Osteoblast (primary cell): ENCODE data around the gene ZNF12. TPM values are rescaled to one million over a fixed set of nuclear protein-coding genes. Genes with fewer than 3 reads are reported as not detected.

Source experiments
- DNase-seq: peaks from one replicate; pipeline ENCODE4 v3.0.0; 2011; ENCODE audit warnings: low spot score, mixed read lengths; ENCODE audit not compliant: insufficient read length; ENCODE audit errors: missing footprints
- H2AFZ ChIP-seq: 2 replicates; pipeline ENCODE4 v1.6.0; 2011; ENCODE audit warnings: mild to moderate bottlenecking, low read length
- H3K27ac ChIP-seq: 2 replicates; pipeline ENCODE4 v1.5.1; 2011; ENCODE audit warnings: mild to moderate bottlenecking, low read depth, low read length, moderate library complexity
- H3K27me3 ChIP-seq: 2 replicates; pipeline ENCODE4 v1.6.0; 2012; ENCODE audit warnings: mild to moderate bottlenecking, control low read depth, inconsistent platforms, low read length, moderate library complexity; ENCODE audit not compliant: insufficient read depth
- H3K36me3 ChIP-seq: 2 replicates; pipeline ENCODE4 v1.5.1; 2011; ENCODE audit warnings: mild to moderate bottlenecking, low read length, control low read depth, moderate library complexity; ENCODE audit not compliant: insufficient read depth
- H3K4me1 ChIP-seq: 2 replicates; pipeline ENCODE4 v1.5.1; 2011; ENCODE audit warnings: mild to moderate bottlenecking, low read length, control low read depth, moderate library complexity; ENCODE audit not compliant: insufficient read depth
- H3K4me2 ChIP-seq: 2 replicates; pipeline ENCODE4 v1.6.0; 2011; ENCODE audit warnings: mild to moderate bottlenecking, low read length; ENCODE audit not compliant: insufficient read depth
- H3K4me3 ChIP-seq: fragments of 200-600 bp; sonication (generic); 3 replicates; pipeline ENCODE4 v1.5.1; 2012; ENCODE audit warnings: mild to moderate bottlenecking, low read length, inconsistent platforms; ENCODE audit not compliant: insufficient read depth
- H3K79me2 ChIP-seq: 2 replicates; pipeline ENCODE4 v1.6.0; 2012; ENCODE audit warnings: mild to moderate bottlenecking, low read length, control low read depth, inconsistent platforms; ENCODE audit not compliant: insufficient read depth
- H3K9me3 ChIP-seq: 2 replicates; pipeline ENCODE4 v1.5.1; 2011; ENCODE audit warnings: low read depth, low read length, control low read depth
- H4K20me1 ChIP-seq: 2 replicates; pipeline ENCODE4 v1.6.0; 2012; ENCODE audit warnings: mild to moderate bottlenecking, low read length, control low read depth; ENCODE audit not compliant: insufficient read depth
- CTCF ChIP-seq: IDR thresholded peaks from 2 replicates; pipeline ENCODE4 v1.5.1; 2011; ENCODE audit warnings: mild to moderate bottlenecking, low read depth, low read length, moderate library complexity; ENCODE audit errors: extremely low read depth
- total RNA-seq: library from RNA; depleted of rRNA; stranded (reverse); fragments of >200 nt; gene quantifications from 2 replicates; pipeline ENCODE4 v1.2.3, GENCODE V29; 2012

Gene ZNF12
- total RNA-seq, 1 donor, result 22.8 TPM

- no peak for TF ChIP-seq CTCF
- H4K20me1 ChIP-seq, result peaks cover 29% of the 10 kb centered on the region
- H3K36me3 ChIP-seq, result peaks cover 23% of the 10 kb centered on the region
These were observed 56.2 kb downstream of the ZNF12 start for GRCh38 chr7:6650521-6651011.

GRCh38 chr7:6650086-6650485 is 56.7 kb downstream of the ZNF12 start:
- H4K20me1 ChIP-seq, result peaks cover 26% of the 10 kb centered on the region
- no peak overlapping the region for H3K4me2 ChIP-seq
- H2AFZ ChIP-seq, result no peak overlapping the region
- no peaks in the 10 kb centered on the region for H3K4me1 ChIP-seq
- H3K36me3 ChIP-seq, result peaks cover 22% of the 10 kb centered on the region
- no peaks in the 10 kb centered on the region for H3K27me3 ChIP-seq
- H3K79me2 ChIP-seq, result peaks cover 3% of the 10 kb centered on the region
- no peak overlapping the region for H3K4me3 ChIP-seq
- H3K27ac ChIP-seq, result no peak overlapping the region
- H3K9me3 ChIP-seq, result no peaks in the 10 kb centered on the region
- peak; percentile 69 for DNase-seq
- no peak for TF ChIP-seq CTCF

More at GRCh38 chr7:6650521-6651011, 56.2 kb downstream of the ZNF12 start:
- peaks cover 3% of the 10 kb centered on the region for H3K79me2 ChIP-seq
- H3K4me2 ChIP-seq, result no peak overlapping the region
- peak; percentile 87 for DNase-seq
- no peaks in the 10 kb centered on the region for H3K9me3 ChIP-seq
- H3K27me3 ChIP-seq, result no peaks in the 10 kb centered on the region
- H2AFZ ChIP-seq, result no peak overlapping the region
- no peak overlapping the region for H3K4me3 ChIP-seq
- H3K27ac ChIP-seq, result no peak overlapping the region
- no peaks in the 10 kb centered on the region for H3K4me1 ChIP-seq

GRCh38 chr7:6649241-6649961 is 57.3 kb downstream of the ZNF12 start:
- Histone ChIP-seq H3K4me2 (no peak overlapping the region), H3K27me3 (no peaks in the 10 kb centered on the region), H3K9me3 (no peaks in the 10 kb centered on the region), H2AFZ (no peak overlapping the region), H3K4me1 (no peaks in the 10 kb centered on the region), H3K4me3 (no peak overlapping the region), H3K27ac (no peak overlapping the region), H3K36me3 (peaks cover 24% of the 10 kb centered on the region), H3K79me2 (peaks cover 3% of the 10 kb centered on the region), H4K20me1 (peaks cover 22% of the 10 kb centered on the region)
- DNase-seq, result peak; percentile 80
- no peak for TF ChIP-seq CTCF

GRCh38 chr7:6648815-6649104 is 58.0 kb downstream of the ZNF12 start:
- H3K79me2 ChIP-seq, result peaks cover 3% of the 10 kb centered on the region
- H4K20me1 ChIP-seq, result peaks cover 22% of the 10 kb centered on the region
- peaks cover 26% of the 10 kb centered on the region for H3K36me3 ChIP-seq
- no peak overlapping the region for H3K27ac ChIP-seq
- no peaks in the 10 kb centered on the region for H3K4me1 ChIP-seq
- TF ChIP-seq CTCF, result no peak
- no peaks in the 10 kb centered on the region for H3K9me3 ChIP-seq
- H2AFZ ChIP-seq, result no peak overlapping the region
- H3K4me3 ChIP-seq, result no peak overlapping the region
- H3K4me2 ChIP-seq, result no peak overlapping the region
- H3K27me3 ChIP-seq, result no peaks in the 10 kb centered on the region
- DNase-seq, result no peak
